ENCODE measurements around the gene TBC1D4. TPM values are rescaled to one million over a fixed set of nuclear protein-coding genes. Genes with fewer than 3 reads are reported as not detected.

TBC1D4 gene
- total and polyA plus RNA-seq, 2 experiments from 2014 or later = 18.7 to 38.2 TPM

DNA sequence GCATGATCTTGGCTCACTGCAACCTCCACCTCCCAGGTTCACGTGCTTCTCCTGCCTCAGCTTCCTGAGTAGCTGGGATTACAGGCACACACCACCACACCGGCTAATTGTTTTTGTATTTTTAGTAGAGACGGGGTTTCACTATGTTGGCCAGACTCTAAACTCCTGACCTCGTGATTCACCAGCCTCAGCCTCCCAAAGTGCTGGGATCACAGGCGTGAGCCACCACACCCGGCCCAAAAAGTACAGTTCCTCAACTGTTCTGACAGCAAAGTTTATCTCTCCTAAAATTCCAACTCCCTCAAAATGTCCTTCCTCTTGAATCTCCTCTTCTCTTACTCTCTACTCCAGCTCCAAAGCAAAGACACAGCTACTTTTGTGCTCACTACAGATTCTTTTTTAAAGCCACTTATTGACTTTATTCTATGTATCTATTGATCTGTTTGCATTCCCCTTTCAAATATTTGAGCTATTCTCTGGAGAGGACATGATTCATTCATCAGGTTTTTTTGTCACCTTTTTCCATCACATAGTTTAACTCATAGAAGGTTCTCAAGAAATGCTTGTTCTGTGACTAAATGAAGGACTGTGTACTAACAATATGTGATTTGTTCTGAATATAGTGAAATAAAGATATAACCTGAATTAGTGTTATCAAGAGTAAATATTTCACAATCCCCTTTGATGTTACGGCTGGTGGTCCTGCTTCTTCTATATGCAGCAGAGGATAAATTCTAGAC, 142.2 kb downstream of the TBC1D4 start:
- H3K9me3 Mint-ChIP-seq = no peaks in the 10 kb centered on the region
- peaks cover 9% of the 10 kb centered on the region; the same call in 1 of the 2 replicates for H3K4me1 ChIP-seq (ENCODE audit: insufficient read depth)
- no peak overlapping the region for H3K27ac ChIP-seq (ENCODE audit: low read depth)
- no peak for DNase-seq (ENCODE audit: low spot score)
- H3K27ac Mint-ChIP-seq = no peak overlapping the region
- TF ChIP-seq POLR2AphosphoS5 (IDR thresholded peaks at IDR 0.05; ENCODE audit: low read depth) (no peak), STAT1 (IDR thresholded peaks at IDR 0.05; ENCODE audit: unreplicated experiment) (no peak), ZNF114 (CRISPR knock-in tag; IDR thresholded peaks at IDR 0.05) (no peak), NANOG (IDR thresholded peaks at IDR 0.05; ENCODE audit: borderline replicate concordance) (no peak), CREB1 (CRISPR knock-in tag; IDR thresholded peaks at IDR 0.05; ENCODE audit: low read depth) (no peak), JUNB (IDR thresholded peaks at IDR 0.05; ENCODE audit: unreplicated experiment) (no peak), ZNF331 (CRISPR knock-in tag; IDR thresholded peaks at IDR 0.05; ENCODE audit: low read depth) (no peak), EZH2 (IDR thresholded peaks at IDR 0.05; ENCODE audit: low read depth, unreplicated experiment) (no peak), EZH2phosphoT487 (IDR thresholded peaks at IDR 0.05; ENCODE audit: unreplicated experiment) (no peak)
- TF ChIP-seq, protein P1, sequence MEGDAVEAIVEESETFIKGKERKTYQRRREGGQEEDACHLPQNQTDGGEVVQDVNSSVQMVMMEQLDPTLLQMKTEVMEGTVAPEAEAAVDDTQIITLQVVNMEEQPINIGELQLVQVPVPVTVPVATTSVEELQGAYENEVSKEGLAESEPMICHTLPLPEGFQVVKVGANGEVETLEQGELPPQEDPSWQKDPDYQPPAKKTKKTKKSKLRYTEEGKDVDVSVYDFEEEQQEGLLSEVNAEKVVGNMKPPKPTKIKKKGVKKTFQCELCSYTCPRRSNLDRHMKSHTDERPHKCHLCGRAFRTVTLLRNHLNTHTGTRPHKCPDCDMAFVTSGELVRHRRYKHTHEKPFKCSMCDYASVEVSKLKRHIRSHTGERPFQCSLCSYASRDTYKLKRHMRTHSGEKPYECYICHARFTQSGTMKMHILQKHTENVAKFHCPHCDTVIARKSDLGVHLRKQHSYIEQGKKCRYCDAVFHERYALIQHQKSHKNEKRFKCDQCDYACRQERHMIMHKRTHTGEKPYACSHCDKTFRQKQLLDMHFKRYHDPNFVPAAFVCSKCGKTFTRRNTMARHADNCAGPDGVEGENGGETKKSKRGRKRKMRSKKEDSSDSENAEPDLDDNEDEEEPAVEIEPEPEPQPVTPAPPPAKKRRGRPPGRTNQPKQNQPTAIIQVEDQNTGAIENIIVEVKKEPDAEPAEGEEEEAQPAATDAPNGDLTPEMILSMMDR (conservative IDR thresholded peaks at IDR 0.05; ENCODE audit: low read depth in 2 of 2) = no peak
- TF ChIP-seq, protein P2, sequence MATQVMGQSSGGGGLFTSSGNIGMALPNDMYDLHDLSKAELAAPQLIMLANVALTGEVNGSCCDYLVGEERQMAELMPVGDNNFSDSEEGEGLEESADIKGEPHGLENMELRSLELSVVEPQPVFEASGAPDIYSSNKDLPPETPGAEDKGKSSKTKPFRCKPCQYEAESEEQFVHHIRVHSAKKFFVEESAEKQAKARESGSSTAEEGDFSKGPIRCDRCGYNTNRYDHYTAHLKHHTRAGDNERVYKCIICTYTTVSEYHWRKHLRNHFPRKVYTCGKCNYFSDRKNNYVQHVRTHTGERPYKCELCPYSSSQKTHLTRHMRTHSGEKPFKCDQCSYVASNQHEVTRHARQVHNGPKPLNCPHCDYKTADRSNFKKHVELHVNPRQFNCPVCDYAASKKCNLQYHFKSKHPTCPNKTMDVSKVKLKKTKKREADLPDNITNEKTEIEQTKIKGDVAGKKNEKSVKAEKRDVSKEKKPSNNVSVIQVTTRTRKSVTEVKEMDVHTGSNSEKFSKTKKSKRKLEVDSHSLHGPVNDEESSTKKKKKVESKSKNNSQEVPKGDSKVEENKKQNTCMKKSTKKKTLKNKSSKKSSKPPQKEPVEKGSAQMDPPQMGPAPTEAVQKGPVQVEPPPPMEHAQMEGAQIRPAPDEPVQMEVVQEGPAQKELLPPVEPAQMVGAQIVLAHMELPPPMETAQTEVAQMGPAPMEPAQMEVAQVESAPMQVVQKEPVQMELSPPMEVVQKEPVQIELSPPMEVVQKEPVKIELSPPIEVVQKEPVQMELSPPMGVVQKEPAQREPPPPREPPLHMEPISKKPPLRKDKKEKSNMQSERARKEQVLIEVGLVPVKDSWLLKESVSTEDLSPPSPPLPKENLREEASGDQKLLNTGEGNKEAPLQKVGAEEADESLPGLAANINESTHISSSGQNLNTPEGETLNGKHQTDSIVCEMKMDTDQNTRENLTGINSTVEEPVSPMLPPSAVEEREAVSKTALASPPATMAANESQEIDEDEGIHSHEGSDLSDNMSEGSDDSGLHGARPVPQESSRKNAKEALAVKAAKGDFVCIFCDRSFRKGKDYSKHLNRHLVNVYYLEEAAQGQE (IDR thresholded peaks at IDR 0.05; ENCODE audit: unreplicated experiment) = no peak
- TF ChIP-seq, protein P3, sequence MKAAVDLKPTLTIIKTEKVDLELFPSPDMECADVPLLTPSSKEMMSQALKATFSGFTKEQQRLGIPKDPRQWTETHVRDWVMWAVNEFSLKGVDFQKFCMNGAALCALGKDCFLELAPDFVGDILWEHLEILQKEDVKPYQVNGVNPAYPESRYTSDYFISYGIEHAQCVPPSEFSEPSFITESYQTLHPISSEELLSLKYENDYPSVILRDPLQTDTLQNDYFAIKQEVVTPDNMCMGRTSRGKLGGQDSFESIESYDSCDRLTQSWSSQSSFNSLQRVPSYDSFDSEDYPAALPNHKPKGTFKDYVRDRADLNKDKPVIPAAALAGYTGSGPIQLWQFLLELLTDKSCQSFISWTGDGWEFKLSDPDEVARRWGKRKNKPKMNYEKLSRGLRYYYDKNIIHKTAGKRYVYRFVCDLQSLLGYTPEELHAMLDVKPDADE (IDR thresholded peaks at IDR 0.05) = no peak
- TF ChIP-seq, protein P4, sequence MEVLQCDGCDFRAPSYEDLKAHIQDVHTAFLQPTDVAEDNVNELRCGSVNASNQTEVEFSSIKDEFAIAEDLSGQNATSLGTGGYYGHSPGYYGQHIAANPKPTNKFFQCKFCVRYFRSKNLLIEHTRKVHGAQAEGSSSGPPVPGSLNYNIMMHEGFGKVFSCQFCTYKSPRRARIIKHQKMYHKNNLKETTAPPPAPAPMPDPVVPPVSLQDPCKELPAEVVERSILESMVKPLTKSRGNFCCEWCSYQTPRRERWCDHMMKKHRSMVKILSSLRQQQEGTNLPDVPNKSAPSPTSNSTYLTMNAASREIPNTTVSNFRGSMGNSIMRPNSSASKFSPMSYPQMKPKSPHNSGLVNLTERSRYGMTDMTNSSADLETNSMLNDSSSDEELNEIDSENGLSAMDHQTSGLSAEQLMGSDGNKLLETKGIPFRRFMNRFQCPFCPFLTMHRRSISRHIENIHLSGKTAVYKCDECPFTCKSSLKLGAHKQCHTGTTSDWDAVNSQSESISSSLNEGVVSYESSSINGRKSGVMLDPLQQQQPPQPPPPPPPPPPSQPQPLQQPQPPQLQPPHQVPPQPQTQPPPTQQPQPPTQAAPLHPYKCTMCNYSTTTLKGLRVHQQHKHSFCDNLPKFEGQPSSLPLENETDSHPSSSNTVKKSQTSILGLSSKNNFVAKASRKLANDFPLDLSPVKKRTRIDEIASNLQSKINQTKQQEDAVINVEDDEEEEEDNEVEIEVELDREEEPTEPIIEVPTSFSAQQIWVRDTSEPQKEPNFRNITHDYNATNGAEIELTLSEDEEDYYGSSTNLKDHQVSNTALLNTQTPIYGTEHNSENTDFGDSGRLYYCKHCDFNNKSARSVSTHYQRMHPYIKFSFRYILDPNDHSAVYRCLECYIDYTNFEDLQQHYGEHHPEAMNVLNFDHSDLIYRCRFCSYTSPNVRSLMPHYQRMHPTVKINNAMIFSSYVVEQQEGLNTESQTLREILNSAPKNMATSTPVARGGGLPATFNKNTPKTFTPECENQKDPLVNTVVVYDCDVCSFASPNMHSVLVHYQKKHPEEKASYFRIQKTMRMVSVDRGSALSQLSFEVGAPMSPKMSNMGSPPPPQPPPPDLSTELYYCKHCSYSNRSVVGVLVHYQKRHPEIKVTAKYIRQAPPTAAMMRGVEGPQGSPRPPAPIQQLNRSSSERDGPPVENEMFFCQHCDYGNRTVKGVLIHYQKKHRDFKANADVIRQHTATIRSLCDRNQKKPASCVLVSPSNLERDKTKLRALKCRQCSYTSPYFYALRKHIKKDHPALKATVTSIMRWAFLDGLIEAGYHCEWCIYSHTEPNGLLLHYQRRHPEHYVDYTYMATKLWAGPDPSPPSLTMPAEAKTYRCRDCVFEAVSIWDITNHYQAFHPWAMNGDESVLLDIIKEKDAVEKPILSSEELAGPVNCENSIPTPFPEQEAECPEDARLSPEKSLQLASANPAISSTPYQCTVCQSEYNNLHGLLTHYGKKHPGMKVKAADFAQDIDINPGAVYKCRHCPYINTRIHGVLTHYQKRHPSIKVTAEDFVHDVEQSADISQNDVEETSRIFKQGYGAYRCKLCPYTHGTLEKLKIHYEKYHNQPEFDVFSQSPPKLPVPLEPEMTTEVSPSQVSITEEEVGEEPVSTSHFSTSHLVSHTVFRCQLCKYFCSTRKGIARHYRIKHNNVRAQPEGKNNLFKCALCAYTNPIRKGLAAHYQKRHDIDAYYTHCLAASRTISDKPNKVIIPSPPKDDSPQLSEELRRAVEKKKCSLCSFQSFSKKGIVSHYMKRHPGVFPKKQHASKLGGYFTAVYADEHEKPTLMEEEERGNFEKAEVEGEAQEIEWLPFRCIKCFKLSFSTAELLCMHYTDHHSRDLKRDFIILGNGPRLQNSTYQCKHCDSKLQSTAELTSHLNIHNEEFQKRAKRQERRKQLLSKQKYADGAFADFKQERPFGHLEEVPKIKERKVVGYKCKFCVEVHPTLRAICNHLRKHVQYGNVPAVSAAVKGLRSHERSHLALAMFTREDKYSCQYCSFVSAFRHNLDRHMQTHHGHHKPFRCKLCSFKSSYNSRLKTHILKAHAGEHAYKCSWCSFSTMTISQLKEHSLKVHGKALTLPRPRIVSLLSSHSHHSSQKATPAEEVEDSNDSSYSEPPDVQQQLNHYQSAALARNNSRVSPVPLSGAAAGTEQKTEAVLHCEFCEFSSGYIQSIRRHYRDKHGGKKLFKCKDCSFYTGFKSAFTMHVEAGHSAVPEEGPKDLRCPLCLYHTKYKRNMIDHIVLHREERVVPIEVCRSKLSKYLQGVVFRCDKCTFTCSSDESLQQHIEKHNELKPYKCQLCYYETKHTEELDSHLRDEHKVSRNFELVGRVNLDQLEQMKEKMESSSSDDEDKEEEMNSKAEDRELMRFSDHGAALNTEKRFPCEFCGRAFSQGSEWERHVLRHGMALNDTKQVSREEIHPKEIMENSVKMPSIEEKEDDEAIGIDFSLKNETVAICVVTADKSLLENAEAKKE (CRISPR knock-in tag; IDR thresholded peaks at IDR 0.05) = no peak
- H3K27me3 ChIP-seq (ENCODE audit: insufficient read depth) = no peaks in the 10 kb centered on the region
- ATAC-seq = no peak
- H3K4me3 ChIP-seq = no peak overlapping the region
- no peaks in the 10 kb centered on the region for H3F3A ChIP-seq (replicated peaks; ENCODE audit: low read depth)
- H4K20me1 ChIP-seq (replicated peaks; ENCODE audit: insufficient read depth) = no peaks in the 10 kb centered on the region
- H3K27me3 Mint-ChIP-seq (ENCODE audit: insufficient read depth, low read depth, poor library complexity) = peaks cover 3% of the 10 kb centered on the region
- peaks cover 8% of the 10 kb centered on the region for H3K4me1 Mint-ChIP-seq
- H3K79me2 ChIP-seq (replicated peaks; ENCODE audit: insufficient read depth) = no peaks in the 10 kb centered on the region
- H3K4me2 ChIP-seq = no peak overlapping the region
- H3K36me3 Mint-ChIP-seq (ENCODE audit: low read depth) = peaks cover 19% of the 10 kb centered on the region
- H3K9me2 ChIP-seq (ENCODE audit: insufficient read depth) = no peaks in the 10 kb centered on the region
- H3K36me3 ChIP-seq (ENCODE audit: insufficient read depth) = peaks cover 4% of the 10 kb centered on the region; the same call in 1 of the 2 replicates
- H3K4me3 Mint-ChIP-seq = no peak overlapping the region
- no peak overlapping the region for H2AFZ ChIP-seq
